HL-60 (cell line): Measurements from ENCODE around the gene ZNF571.

Experiments
- GABPA ChIP-seq: IDR thresholded peaks from 2 replicates; pipeline ENCODE4 v1.6.1; 2012; ENCODE audit warnings: low read depth
- POLR2AphosphoS5 ChIP-seq: IDR thresholded peaks from 2 replicates; pipeline ENCODE4 v1.6.1; 2012; ENCODE audit warnings: low read depth
- REST ChIP-seq: IDR thresholded peaks from 2 replicates; pipeline ENCODE4 v1.6.1; 2012; ENCODE audit warnings: low read depth; ENCODE audit not compliant: insufficient replicate concordance
- SPI1 ChIP-seq: IDR thresholded peaks from 2 replicates; pipeline ENCODE4 v1.6.1; 2012; ENCODE audit warnings: low read depth, mild to moderate bottlenecking, borderline replicate concordance
- TF ChIP-seq, protein P1 (sequence below): IDR thresholded peaks from one replicate; pipeline ENCODE4 v1.5.1; 2011; ENCODE audit warnings: low read length, control low read depth, inconsistent platforms; ENCODE audit not compliant: insufficient read depth

DNA sequence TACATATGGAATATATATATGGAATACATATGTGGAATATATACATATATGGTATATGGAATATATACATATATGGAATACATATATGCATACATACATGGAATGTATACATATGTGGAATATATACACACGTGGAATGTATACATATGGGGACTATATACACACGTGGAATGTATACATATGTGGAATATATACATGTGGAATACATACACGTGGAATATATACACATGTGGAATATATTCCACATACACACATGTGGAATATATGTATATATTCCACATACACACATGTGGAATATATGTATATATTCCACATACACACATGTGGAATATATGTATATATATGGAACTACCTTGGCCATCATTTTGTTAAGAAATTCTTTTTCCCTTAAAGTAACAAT is 31.1 kb downstream of the ZNF571 start:
- TF ChIP-seq, protein P1, sequence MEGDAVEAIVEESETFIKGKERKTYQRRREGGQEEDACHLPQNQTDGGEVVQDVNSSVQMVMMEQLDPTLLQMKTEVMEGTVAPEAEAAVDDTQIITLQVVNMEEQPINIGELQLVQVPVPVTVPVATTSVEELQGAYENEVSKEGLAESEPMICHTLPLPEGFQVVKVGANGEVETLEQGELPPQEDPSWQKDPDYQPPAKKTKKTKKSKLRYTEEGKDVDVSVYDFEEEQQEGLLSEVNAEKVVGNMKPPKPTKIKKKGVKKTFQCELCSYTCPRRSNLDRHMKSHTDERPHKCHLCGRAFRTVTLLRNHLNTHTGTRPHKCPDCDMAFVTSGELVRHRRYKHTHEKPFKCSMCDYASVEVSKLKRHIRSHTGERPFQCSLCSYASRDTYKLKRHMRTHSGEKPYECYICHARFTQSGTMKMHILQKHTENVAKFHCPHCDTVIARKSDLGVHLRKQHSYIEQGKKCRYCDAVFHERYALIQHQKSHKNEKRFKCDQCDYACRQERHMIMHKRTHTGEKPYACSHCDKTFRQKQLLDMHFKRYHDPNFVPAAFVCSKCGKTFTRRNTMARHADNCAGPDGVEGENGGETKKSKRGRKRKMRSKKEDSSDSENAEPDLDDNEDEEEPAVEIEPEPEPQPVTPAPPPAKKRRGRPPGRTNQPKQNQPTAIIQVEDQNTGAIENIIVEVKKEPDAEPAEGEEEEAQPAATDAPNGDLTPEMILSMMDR = no peak
- no peak for TF ChIP-seq POLR2AphosphoS5
- TF ChIP-seq REST = no peak
- no peak for TF ChIP-seq SPI1
- no peak for TF ChIP-seq GABPA
